Left forelimb (tissue), 1 donor: ENCODE data around the gene KIF7.

Experiments
- DNase-seq: peaks from one replicate; pipeline ENCODE4 v3.0.0-alpha.2; 2018; ENCODE audit warnings: low spot score

KIF7 gene

GRCh38 chr15:89648106-89649012 is 6.9 kb downstream of the KIF7 start:
- DNase-seq = no peak

- DNase-seq = no peak
These were observed 7.9 kb downstream of the KIF7 start for GRCh38 chr15:89647191-89647851.

DNA sequence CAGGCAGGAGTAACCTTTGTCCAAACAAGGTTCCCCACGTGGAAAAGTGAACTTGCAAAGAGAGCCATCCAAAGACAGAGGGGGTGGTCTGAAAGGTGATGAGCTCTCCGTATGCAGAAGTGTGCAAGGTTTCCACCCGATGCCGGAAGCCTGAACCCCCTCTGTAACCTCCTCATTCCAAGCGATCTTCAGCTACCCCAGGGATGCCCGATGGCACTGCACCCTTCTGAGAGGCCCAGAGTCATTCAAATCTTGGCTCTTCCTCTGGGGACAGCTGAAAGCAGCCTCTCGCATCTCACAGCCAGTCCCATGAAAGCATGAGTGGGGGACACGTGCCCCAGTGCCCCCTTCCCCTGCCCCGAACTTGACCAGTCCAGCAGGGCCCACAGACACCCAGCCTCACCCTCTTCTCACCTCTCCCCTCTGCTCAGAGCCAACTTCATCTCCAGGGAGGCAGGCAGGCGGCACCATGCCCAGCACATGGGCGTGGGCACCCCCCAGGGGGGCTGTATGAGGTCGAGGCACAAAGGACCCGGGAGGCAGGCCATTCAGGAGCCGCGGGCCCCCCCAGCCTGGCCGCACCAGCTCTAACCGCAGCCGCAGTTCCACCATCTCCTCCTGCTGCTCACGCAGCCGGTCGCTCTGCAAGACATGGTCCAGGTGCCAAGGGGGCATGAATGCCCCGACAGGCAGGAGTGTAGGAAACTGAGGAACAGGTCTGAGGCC is 8.7 kb downstream of the KIF7 start:
- DNase-seq = no peak

- DNase-seq = no peak
These were observed 9.6 kb downstream of the KIF7 start for GRCh38 chr15:89645680-89646079.

- no peak for DNase-seq
These were observed 13.2 kb downstream of the KIF7 start for GRCh38 chr15:89642106-89642505.

DNA sequence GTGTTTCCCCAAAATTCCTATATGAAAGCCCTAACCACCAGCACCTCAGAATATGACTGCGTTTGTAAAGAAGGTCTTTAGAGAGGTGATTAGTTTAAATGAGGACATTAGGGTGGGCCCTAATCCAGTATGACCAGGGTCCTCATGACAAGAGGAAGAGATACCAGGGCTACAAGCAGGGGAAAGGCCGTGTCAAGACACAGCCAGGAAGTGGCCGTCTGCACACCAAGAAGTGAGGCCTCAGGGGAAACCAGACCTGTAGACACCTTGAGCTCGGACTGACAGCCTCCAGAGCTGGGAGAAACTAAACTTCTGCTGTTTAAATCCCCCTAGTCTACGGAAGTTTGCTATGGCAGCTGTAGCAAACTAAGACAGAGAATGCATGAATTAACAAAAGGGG is 14.2 kb downstream of the KIF7 start:
- DNase-seq = no peak

- no peak for DNase-seq
These were observed 15.0 kb downstream of the KIF7 start for GRCh38 chr15:89640245-89640644.

DNA sequence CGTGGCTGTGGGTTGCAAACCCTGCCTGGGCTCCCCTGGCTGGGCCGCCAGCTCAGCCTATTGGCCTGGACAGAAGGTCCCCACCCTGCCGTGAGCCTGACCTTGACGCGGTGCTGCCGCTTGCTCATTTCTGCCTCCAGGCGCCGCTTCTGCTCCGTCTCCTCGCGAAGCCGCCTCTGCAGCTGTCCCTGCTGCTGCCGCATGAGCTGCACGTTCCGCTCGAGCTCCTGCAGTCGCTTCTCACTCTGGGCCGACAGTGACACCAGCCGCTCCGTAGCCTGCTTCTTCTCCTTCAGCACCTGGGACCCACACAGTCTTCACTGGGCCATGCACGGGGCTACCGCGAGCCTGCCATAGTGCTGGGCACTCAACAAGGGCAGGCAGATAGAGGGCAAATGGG is 21.7 kb downstream of the KIF7 start:
- no peak for DNase-seq

- DNase-seq = no peak
These were observed 22.5 kb downstream of the KIF7 start for GRCh38 chr15:89632563-89633430.

DNA sequence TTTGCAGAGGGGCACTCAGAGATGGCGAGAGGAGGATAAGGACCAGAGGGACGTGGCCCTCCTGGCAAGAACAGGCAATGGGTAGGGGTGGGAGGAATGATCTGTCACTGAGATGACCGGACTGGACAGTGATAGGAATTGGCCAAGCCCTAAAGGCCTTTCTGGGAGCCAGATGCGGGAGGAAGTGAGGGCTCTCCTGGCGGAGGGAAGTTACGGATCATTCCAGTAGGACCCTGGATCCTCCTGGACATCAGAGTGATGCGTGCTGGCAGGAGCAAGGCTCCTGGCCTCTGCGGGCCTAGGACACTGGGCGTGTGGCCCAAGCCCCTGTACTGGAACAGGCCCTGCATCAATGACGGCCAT is 23.4 kb downstream of the KIF7 start:
- DNase-seq = no peak

GRCh38 chr15:89630974-89631901 is 24.0 kb downstream of the KIF7 start:
- no peak for DNase-seq

DNA sequence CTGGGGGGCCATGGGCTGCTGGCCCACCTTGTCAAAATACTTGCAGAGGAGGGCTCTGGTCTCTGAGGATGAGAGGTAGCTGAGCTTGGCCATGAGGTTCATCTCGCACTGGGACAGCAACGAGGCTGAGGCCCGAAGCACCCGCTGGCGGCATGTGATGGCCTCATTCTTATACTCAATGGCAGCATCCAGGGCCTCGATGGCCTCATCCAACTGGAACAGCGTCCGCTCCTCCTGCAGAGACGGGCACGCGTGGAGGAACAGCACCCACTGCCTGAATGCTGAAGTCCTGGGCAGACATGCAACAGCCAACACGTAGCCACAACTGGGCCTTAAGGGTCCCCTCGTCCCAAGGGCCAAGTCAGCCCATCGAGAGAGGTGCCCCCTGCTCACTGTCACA is 25.0 kb downstream of the KIF7 start:
- DNase-seq = no peak

DNA sequence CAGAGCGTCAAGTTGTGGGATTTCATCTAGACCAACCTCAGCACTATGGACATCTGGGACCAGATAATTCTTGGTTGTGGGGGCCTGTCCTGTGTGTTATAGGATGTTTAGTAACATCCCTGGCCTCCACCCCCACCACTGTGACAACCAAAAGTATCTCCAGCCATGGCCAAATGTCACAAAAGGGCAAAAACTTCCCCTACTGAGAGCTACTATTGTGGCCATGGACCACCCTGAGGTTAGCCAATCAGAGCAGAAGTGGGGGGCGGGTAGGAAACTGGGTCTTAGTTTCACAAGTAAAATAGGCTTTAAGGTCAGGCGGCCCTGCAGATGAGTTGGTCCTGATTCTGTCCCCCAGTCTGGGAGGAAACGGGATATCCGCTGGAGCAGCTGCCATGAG is 25.4 kb downstream of the KIF7 start:
- no peak for DNase-seq

DNA sequence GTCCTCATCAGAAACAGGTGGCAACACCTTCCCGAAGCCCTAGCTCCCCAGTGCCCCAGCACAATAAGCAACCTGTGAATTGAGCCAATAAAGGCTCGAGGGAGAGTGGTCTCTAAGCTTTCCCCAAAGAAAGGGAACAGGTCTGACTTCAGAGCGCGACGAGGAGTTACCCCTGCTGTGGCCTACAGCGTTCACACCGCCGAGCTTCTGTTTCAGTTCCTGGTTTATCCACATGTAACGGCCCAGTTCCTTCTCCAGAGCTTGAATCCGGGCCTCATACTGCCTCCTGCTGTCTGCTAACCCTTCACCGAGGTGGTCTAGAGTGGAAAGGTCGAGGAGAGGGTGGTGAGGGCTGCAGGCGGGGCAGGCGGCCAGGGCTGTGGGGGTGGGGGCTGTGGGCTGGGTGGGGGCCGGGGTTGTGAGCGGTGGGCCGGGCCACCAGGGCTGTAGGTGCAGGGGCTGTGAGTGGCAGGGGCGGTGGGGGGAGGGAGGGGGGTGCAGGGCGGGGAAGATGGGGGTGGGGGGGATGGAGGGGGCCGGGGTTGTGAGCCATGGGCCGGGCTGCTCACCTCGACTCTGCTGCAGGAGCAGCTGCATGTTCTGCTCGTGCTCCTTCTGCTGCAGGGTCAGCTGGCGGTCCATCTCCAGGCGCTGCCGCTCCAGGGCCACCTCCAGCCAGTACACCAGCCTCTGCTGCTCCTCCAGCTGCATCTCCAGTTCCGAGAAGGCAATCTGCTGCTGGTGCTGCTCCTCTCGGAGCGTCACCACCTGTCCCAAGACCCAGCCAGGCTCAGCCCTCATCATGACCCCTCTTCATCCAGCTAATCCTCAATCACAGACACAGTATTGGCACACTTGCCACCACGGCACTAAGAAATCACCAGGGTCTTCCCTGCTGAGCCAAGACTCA is 26.2 kb downstream of the KIF7 start:
- no peak for DNase-seq

DNA sequence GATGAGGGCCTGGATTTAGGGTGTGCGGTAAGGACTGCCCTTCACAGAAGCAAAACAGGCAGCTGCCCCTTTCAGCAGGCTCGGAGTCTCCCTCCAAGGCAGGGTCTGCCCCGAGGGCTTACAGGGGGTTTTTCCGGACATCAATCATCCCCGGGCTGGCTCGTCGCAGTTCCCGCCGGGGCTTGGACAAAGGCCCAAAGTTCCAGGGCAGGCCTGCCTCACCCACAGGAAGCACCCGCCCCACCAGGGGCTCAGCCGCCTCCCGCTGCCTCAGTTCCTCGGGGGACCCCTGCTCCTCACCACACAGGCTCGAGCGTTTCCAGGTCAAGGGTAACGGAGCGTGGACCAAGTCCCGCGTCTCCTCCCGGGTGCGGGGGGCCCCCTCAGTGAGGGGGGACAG is 27.0 kb downstream of the KIF7 start:
- no peak for DNase-seq

GRCh38 chr15:89627256-89627970 is 27.9 kb downstream of the KIF7 start:
- no peak for DNase-seq

DNA sequence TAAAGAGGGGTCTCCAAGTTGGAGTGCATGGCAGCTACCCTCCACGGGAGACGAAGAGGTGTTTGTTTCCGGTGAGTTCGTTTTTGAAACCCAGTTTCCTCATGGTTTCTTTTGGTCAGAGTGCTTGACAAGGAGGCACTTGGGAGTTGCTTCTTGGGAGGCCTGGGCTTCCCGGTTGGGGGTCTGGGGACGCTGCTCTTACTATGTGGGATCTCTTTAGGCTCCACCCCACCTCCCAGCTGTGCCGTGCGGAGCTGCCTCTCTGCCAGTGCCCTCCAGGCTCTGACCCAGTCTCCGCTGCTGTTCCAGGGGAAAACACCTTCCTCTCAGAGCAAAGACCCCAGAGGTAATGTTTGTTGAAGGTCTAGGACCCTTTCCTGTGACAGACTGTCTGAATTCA is 29.6 kb downstream of the KIF7 start:
- DNase-seq = no peak

- DNase-seq = no peak
These were observed 32.1 kb downstream of the KIF7 start for GRCh38 chr15:89623165-89623564.

DNA sequence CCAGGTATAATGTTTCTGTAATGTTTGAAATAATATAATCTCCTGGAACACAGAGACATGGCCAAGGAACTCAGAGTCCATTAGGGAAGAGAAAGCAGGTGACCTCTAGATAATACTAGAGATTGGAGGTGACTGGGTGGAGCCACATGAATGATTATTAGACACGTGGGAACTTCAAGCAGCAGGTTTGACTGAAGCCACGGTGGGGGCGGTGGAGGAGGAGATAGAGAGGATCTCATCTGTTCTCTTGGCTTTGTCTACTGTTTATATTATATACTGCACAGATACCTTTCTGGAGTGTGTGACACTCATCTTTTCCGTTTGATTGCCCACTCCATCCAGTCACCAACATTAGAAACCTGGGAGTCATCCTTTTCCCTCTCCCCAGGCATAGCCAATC is 33.7 kb downstream of the KIF7 start:
- no peak for DNase-seq
